KG1 (cell line): ENCODE measurements around the gene UNC5CL.

Experiments used
- DNase-seq: peaks from one replicate; lab custom pipeline; 2025; lab: John Stamatoyannopoulos, UW

Gene UNC5CL

DNA sequence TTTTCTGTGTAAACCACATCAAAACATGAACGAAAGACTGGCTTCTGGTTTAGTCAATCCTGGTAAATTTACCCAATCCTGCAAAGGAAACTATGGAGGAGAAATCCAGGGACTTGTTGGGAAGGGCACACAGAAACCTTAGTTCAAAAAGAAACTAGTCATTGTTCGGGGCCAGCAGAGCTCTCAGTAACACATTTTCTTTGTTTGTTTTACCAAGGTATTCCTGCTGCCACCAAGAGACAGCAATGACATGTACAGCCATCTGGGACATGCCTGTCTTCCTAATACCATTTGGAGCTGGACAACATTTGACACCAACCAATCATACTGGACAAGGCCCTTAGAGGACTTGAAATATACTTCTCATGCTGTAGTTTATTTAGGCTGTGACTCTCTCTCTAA, 24.9 kb upstream of the UNC5CL start:
- no peak for DNase-seq

DNA sequence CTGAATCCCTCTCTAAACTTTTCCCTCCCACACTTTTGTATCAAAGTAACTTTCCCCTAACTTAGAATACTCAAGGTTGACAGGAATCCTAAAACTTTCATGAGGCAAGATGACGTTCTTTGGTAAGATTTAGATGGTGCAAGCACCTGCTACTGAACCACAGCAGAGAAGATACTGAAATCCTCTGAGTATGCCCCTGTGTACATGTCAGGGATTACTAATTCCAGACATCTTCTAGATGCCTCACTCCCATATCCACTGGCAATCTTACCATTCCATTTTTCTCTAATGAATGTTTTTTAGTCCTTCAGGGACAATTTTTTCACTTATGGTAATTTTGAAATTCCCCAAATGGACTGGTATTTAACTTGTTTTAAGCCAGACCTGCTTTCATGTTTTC, 23.0 kb upstream of the UNC5CL start:
- DNase-seq, result no peak

DNA sequence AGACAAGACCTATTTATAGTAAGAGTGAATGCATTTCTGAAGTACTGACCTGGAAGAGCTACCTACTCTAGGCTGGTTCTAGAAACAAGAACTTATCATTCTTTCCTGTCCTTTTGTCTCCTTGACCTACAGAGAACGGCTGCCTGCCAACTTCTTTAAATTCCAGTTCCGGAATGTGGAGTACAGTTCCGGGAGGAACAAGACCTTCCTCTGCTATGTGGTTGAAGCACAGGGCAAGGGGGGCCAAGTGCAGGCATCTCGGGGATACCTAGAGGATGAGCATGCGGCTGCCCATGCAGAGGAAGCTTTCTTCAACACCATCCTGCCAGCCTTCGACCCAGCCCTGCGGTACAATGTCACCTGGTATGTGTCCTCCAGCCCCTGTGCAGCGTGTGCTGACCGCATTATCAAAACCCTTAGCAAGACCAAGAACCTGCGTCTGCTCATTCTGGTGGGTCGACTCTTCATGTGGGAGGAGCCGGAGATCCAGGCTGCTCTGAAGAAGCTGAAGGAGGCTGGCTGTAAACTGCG, 22.2 kb upstream of the UNC5CL start:
- DNase-seq, result no peak

DNA sequence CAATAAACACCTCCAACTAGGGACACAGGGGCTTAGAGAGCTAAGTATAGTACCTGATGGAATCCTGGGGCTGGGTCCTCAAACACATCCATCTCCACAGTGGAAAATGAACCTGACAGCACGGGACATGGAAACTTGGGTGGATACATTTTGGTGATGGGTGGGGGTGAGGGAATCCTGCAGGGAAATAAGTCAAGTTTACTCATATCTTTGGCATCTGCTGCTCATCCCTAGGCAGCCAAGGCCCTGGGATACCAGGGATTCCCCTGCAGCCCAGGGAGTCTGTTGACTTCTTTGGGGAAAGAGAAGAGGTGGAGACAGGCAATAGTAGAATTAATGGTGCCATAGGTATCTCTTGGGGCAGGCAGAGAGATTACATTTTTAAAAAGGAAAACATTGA, 20.5 kb upstream of the UNC5CL start:
- no peak for DNase-seq

DNA sequence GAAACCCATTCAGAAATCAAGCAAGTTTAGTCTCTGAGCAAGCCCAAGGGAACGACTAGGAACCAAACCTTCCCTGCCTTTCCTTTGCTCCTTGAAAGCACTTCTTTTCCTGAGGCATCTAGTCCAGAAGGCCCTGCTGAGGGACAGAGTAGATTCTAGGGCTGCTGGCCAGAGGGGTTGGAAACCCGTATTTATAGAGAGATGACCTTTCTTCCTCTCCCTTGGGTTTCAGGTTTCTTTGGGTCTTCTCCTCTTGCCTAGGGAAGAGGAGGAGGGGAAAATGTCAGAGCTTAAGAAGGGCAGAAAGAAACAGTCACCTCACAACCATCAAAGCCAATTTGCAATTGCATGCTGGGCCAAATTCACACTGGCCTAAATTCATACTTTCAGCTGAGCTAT, 19.8 kb upstream of the UNC5CL start:
- no peak for DNase-seq

DNA sequence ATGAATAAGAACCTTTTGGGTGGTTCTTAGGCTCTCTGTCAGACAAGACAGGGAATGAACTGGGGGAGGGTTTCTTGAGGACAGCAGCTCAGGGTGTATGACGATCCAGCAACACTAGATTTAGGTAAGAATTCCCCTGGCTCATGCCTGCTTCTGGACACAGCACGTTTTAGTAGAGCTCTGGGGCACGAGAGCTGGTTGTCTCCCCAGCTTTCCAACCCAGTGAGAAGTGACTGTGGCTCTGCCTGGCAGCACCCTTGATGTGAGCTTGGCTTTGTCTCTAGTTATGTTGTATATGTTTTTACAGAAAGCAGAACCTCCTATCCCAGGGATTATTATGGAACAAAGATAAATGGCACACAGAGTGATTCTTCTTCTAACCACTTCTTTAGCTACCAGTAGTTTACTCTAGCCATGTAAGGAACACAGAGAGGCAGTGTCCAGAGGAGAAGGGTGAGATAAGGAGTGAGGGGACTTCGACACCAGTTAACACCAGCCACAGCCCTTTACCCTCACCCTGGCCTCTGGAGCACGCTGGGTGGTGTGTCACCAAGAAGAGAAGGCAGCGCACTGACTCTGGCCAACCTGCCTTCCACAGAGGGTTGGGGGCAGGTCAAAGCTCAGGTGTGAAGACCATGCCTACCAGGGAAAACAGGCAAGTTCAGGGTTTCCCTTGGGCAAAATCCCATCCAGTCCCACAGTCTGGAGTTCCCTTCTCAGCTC, 17.9 kb upstream of the UNC5CL start:
- no peak for DNase-seq

DNA sequence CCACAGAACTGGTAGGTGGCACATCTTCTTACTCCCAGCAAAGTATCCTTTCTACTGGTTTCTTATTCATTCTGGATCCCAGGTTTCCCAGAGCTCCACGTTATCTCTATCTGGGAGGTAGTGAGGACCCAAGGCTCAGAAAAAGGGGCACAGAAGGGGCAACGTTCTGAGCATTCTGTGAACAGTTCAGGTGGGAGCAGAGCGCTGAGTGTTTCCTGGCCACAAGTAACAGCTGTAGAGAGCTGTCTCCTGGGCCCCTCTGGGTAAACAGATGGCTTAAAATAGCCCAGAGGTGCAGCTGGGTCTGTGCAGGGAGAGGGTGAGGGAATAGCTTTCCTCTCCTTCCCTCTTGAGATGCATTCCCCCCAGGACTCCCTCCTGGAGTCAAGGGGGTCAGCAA, 16.1 kb upstream of the UNC5CL start:
- DNase-seq, result no peak

DNA sequence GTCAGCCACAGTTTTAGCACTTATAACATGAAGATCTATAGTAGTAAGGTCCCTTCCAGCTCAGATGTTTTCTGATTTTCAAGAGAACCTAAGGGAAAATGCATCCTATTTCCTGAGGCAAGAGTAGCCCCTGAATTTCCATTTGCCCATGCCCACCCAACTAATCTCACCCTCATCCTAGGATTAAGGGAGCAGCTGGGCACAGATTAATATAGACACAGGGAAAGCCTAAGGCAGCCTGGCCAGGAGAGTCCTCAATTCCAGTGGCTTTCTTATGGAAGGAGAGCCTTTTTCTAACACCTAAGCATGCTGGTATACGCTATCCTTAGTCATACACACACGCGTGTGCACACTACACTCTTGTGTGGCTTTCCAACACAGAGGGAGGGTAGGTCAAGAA, 15.5 kb upstream of the UNC5CL start:
- DNase-seq, result no peak

DNA sequence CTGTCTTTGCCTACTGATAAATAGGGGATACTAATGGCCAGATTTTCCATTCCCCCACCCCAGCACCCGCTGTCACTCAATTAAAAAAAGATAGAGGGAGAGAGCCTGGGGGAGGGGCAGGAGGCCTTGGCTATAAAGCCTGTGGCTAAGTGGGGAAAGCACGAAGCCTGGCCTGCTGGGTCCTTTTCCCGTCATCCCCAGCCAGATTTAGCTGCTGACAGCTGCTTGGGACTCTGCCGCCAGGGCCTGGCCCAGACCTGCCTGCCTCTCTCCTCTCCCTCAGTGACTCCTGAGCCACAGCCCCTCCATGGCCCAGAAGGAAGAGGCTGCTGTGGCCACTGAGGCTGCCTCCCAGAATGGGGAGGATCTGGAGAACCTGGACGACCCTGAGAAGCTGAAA, 14.0 kb upstream of the UNC5CL start, which contains the start of gene APOBEC2:
APOBEC2 (plus strand) TSS at position 162 of the 400 bp plus-strand sequence; CDS start at position 308, 146 bp downstream.
- DNase-seq, result no peak

DNA sequence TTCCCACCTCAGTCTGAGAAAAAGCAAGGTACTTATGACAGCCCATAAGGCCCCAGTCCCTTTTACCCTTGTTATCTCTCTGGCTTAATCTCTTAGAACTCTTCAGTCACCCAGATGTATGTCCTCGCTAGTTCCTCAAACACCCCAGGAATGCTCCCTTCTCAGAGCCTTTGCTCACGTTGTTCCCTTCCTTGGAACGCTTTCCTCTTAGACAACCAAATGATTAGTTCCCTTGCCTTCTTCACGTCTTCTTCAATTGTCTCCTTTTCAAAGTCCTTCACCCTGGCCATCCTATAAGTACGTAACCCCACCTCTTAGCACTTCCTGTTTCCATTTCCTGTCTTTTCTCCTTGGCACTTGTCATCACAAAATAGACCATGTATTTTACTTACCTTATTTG, 12.9 kb upstream of the UNC5CL start:
- no peak for DNase-seq

DNA sequence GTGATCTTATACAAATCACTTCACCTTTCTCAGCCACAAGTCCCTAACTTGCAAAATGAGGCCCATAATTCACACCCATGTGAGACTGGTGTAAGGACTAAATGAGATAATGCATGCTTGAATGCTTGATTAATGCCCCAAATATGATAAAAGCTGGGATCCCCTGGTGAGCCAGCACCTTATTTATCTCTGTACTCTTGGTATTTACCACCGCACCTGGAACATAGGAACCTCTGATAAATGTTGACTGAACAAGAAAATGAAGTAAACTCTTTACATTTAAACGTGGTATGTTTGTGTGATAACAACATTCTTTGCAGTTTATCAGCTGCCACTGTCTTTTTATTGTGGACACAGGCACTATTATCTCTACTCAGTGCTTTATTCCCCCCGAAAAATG, 11.5 kb upstream of the UNC5CL start:
- no peak for DNase-seq

DNA sequence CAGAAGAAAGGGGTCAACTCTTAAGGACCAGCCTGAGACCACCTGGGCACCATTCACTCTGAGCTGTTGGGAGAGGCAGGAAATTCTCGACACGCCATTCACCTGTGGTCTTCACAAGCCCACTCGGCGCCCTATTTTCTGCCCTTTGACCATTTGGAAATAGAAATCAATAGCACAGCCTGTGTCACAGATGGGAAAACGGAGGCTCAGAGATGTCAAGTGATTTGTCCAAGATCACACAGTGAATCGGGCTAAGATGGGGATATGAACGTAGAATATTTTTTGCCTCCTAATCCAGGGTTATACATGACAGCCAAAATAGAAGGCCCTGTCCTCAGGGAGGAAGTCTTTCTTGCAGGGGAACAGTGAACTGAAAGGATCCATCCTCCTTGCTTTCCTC, 10.9 kb upstream of the UNC5CL start:
- DNase-seq, result no peak

DNA sequence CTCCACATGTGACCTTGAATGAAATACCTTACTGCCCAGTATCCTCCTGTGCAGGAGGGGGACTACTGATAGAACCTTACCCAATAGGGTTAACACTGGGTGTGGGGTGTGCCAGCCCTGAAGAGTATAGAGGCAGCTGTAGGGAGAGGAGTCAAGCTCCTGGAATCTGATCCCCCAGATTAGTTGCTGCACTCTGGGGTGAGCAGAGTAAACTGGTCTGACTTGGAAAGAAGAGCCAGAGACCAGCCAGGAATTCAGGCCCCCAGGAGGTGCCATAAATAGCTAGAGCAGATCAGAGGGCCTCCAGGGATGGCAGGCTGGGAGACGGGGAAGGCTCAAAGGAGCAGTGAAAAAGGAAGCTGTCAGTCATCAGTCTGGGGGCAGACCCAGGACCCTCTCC, 10.5 kb upstream of the UNC5CL start:
- no peak for DNase-seq

DNA sequence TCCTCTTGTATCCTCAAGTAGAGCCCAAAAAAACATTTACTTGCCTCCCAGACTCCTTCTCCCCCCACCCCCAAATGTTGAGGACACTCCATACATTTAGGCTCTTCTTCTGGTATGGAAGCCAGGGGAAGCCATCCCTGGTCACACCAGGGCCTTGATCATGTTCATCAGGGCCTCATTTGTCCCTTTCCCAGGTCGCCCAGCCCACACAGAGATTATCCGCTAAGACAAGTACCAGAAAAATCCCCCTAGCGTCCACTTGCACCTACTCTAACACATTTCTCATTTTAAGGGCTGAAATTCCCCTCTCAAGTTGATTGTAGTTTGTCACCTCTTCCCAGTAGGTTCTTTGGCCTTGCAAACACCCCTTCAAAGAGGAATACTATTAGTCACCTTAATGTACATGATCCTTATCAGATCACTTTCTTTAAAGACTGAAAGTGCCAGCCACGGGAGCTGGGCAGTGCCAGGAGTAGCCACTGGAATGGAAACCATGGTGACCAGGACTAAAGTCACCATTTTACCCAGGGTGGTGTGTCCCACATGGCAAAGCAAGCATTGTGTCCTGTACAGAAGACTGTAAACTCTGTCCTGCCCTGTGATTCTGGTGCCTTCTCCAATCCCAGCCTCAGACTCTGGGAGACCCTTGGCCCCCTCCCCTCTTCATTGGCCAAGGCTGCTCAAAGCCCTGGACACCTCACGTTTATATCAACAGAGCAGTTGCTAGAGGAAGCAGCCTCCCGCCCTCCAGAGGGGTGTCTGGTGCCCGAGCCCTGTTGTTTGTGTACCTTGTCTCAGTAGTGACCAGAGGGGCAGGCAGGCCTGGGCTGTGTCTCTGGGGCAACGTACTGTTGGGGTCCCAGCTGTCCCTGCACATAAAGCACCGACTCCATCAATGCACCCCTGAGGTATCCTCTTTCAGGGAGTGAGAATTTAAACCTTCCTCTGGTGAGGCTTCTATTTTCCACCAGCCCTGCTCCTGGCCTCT, 9.0 kb upstream of the UNC5CL start:
- no peak for DNase-seq

DNA sequence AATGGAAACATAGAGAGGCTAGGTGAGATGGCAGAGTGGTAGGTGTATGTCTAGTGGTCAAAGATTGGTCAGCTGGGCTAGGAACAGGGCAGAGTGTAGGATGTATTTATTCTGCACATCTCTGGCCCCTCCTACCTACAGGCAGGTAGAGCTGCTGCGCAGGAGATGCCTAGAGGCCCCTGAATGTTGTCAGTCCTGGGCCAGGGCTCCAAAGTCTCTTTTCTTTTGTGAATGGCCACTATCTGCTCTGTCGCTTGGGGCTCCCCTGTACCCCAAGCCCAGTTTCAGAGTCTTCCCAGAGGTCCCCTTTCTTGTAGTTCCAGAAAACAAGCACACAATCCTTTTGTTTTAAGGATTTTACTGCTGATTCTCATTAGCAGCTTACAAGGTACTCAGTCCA, 8.3 kb upstream of the UNC5CL start:
- no peak for DNase-seq

DNA sequence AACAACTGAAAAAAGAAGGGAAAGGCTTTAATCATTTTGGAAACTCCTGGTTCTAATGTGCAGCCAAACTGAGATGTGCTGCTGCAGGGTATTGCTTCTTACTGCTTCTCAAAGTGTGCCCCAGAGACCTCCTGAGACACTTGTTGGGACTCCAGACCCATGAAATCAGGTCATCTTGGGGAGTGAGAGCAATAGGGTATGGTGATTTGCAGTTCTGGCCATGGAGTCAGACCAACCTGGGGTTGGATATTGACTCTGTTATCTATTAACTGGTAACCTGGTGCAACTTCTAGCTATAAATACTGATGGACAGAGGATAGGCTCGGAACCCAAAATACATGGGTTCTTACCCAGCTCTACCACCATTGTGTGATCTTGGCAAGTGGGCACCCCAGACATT, 7.1 kb upstream of the UNC5CL start:
- DNase-seq, result no peak

DNA sequence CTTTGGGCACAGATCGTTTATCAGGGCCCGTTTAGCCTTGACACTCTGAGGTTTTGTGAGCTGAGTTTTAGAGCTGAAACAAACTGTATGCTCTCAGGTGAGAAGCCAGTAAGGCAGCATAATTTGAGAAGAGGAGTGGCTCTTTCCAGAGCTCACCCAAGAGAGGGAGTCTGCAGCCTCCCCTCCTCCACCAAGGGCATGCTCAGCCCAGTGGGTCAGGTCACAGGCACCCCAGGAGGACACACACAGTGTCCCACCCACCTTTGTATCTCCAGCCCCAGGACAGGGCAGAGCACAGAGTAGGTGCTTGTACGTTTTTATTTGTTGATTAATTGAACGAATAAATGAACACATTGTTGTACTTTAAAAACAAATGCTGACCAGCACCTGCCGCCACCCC, 6.6 kb upstream of the UNC5CL start:
- no peak for DNase-seq

DNA sequence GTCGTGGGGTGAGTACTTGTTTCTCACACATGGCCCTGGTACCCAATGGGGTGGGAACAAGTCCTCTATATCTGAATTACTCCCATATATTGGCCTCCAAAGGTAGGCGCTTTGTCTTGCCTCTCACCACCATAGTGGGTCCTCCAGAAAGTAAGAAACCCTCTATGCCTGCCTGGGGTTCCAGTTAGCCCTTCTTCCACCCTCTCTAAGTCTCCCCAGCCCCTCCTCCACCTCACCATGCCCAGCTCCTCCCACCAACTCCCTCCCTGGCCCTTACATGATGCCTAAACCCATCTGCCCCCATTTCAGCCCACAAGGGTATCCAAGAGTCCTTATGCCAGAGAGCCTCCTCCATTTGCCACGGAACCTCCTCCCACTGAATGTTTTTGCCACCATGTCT, 4.1 kb upstream of the UNC5CL start:
- no peak for DNase-seq

DNA sequence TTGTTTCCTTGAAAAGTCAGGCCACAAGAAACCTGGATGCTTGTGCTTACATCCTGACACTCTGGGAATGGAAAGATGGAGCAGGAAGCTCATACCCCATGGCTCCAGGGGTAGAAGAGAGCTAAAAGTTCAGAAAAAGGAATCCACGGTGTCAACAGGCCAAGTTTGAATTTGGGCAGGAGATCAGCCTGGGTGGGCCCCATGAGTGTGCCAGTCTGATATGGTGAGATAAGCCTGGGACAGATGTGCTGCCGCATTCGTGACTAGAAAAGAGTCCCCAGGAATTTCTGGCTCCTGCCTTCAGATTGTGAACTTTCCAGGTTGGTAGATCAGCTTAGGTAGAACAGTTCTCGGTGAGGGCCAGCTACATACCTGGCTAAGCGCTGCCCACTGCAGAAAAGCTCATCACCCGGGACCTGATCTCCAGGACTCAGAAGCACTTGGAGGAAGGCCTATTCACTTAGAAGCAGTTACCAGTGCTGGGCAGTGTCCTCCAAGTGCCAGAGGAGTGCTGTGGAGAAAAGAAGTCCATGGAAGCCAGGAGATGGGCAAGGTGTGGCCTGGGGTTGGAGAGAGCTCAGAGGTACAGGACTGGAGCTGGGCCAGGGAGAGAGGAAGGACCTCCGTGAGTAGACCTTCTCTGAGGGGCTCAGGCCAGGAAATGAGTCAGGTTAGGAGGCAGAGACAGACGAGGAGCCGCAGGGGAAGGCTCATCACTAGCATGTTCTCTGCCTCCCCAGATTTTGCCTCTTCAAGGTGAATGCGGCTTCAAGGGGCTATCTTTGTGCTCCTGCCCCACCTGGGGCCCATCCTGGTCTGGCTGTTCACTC, 3.4 kb upstream of the UNC5CL start, which contains the start of gene TSPO2:
TSPO2 (plus strand) TSS at position 242 of the 830 bp plus-strand sequence; CDS start at position 761, 519 bp downstream.
- no peak for DNase-seq

DNA sequence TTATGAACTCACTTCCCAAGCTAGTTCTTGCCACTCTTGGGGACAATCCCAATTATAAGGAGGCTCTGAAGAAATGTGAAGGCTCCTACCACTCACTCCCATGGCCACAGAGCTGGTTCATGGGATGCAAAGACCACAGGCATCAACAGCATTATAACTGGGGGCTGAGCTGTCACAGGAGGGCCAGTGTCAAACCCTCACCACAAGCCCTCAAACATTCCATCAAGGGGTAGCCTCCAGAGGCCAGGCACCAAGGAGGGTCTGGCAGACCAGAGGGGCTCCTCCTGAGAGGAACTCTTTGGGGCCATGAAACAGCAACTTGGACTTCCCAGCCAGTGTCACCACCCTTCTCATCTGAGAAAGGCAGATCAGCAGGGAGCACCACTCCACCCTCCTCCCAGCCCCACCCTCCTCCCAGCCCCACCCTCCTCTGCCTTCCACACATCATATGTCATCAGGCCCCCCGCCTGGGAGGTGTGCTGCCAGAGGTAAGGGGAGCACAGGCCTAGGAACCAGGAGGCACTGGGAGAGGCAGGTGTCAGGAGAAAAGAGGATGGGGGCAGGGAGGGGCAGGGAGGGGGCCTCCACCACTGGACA, 2.0 kb upstream of the UNC5CL start:
- no peak for DNase-seq

DNA sequence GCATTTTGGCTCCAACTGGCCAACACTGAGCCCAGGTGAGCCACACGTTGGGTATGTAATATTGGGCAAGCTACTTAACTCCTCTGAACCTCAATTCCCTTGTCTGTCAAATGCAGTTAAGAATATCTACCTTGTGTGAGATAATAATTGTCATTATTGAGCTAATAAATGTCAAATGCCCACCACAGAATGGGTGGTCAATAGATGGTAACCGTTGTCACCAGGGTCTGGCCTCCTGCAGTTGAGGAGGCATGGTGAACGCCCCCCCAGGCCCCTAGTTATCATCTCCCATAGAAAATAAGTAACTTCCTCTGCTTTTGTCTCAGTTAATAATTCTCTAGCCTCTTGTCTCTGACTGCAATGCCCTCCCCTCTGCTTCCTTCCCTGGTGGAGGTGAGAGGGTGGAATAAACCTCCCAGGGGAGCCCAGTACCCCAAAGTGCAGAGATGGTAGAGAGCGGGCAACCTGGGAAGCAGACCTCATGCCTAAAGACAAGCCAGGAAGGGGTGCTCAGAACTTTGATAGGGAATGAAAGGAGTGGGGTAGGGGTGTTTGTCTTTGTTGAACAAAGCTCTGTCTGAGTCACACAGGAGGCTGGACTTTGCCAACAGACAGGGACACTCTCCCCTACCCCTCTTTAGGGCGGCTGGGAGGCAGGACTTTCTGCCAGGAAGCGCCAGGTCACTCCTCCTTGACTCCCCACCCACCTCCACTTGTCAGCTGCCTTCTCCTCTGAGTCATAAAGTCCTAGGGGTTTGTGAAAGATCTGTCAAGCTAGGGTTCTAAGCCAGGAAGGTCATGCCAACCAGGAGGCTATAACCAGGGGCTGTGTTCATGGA, 1.3 kb upstream of the UNC5CL start:
- DNase-seq, result no peak
